Gastrocnemius medialis (tissue), 4 donors: ENCODE results near the gene FMNL3. TPM values are rescaled to one million over a fixed set of nuclear protein-coding genes. Genes with fewer than 3 reads are reported as not detected.
"Not testable (repeated sequence)": the region's sequence is repeated elsewhere in the genome, so short reads cannot be mapped to it uniquely, and the experiment has no call there.

Source experiments
- ATAC-seq, 2 donors: fragments of 150-250 bp; one replicate each; pipeline ENCODE4 v1.9.1; 2016
- DNase-seq, 2 donors: peaks; one replicate each; pipeline ENCODE4 v3.0.0-alpha.2; 2019
- H3K27ac ChIP-seq, 4 donors: fragments of 200-600 bp; sonication (generic); 1 replicate in 1 of 4; 2 replicates in 3 of 4; pipeline ENCODE4 v1.5.1; 2016 to 2018; ENCODE audit warnings: mild to moderate bottlenecking in 2 of 4, moderate library complexity in 1 of 4
- H3K27me3 ChIP-seq, 3 donors: fragments of 200-600 bp; sonication (generic) in 2 of 3; 1 replicate in 1 of 3; 2 replicates in 2 of 3; pipeline versions ENCODE4 v1.5.1 to v1.6.0; 2016 to 2019; ENCODE audit warnings: mild to moderate bottlenecking in 1 of 3, moderate library complexity in 1 of 3
- H3K36me3 ChIP-seq, 2 donors: fragments of 200-600 bp; sonication (generic) in 1 of 2; one replicate each; pipeline ENCODE4 v1.5.1; 2017 to 2018
- H3K4me1 ChIP-seq, 2 donors: fragments of 200-600 bp; sonication (generic) in 1 of 2; one replicate each; pipeline ENCODE4 v1.5.1; 2016 to 2017; ENCODE audit warnings: mild to moderate bottlenecking in 2 of 2
- H3K4me3 ChIP-seq, 4 donors: fragments of 200-600 bp; sonication (generic) in 3 of 4; 1 replicate in 1 of 4; 2 replicates in 3 of 4; pipeline ENCODE4 v1.5.1; 2016 to 2019; ENCODE audit warnings: mild to moderate bottlenecking in 2 of 4
- H3K9me3 ChIP-seq, 3 donors: fragments of 200-600 bp; sonication (generic) in 2 of 3; 1 replicate in 1 of 3; 2 replicates in 2 of 3; pipeline ENCODE4 v1.5.1; 2016 to 2019
- CTCF ChIP-seq, 5 experiments: fragments of 450-650 bp in 3 of 5; fragments of 200-600 bp in 2 of 5; sonication (generic) in 2 of 5; IDR thresholded peaks in 4 of 5; conservative IDR thresholded peaks in 1 of 5; 1 replicate in 4 of 5; 2 replicates in 1 of 5; pipeline ENCODE4 v1.5.1; 2016 to 2019; ENCODE audit warnings: antibody characterized with exemption in 5 of 5, mild to moderate bottlenecking in 3 of 5, moderate library complexity in 3 of 5
- POLR2A ChIP-seq, 2 donors: fragments of 450-650 bp; IDR thresholded peaks; one replicate each; pipeline ENCODE4 v1.6.1; 2017; ENCODE audit warnings: antibody characterized with exemption in 2 of 2, mild to moderate bottlenecking in 2 of 2, moderate library complexity in 2 of 2
- in situ Hi-C, 4 donors: fragments of 200-750 bp; cut with MboI; loops; one replicate each; pipeline versions ENCODE4 v1.15.0 to v1.8.0; 2017; ENCODE audit warnings: low sequenced_read_pairs in 4 of 4
- intact Hi-C: fragments of 100-400 bp; cut with DNase I; formaldehyde crosslinking; loops from one replicate; pipeline ENCODE4 v1.15.1; 2023; ENCODE audit warnings: low total_unique reads
- total RNA-seq, 4 donors: library from RNA; depleted of rRNA; stranded (reverse); fragments of >200 nt; gene quantifications; one replicate each; pipeline versions ENCODE4 v1.1.0 to v1.2.3, GENCODE V29; 2016

Gene FMNL3
- total RNA-seq, 4 donors from 2014 or later, result 2.0 to 5.5 (median 4.9) TPM

- intact Hi-C loops, result no loop called here
- Histone ChIP-seq H3K9me3 (no peaks in the 10 kb centered on the region), H3K4me3 (peak overlapping the region in 1 of 4 donors; percentile 8), H3K4me1 (peaks cover 89 to 98% of the 10 kb centered on the region in 2 donors), H3K27me3 (no peaks in the 10 kb centered on the region), H3K36me3 (peaks cover 0 to 7% of the 10 kb centered on the region in 2 donors), H3K27ac (peak overlapping the region; percentile 60 to 73 (median 70))
- no peak for TF ChIP-seq CTCF (IDR thresholded peaks at IDR 0.05 in 4 of 5, conservative IDR thresholded peaks at IDR 0.05 in 1 of 5)
- TF ChIP-seq POLR2A (IDR thresholded peaks at IDR 0.05), result no peak
- in situ Hi-C loops, result no loop called here
- DNase-seq (no peak), ATAC-seq (no peak)
Measured at GRCh38 chr12:49748306-49748705, 41.1 kb upstream of the FMNL3 start.

- ATAC-seq (no peak), DNase-seq (no peak)
- Histone ChIP-seq H3K27ac (peak overlapping the region; percentile 13 to 100 (median 97)), H3K27me3 (no peaks in the 10 kb centered on the region), H3K4me3 (no peak overlapping the region), H3K36me3 (no peaks in the 10 kb centered on the region), H3K4me1 (peaks cover 60 to 69% of the 10 kb centered on the region in 2 donors), H3K9me3 (no peaks in the 10 kb centered on the region)
- intact Hi-C loops (loop anchor here (5.0 kb wide), 2 partner anchors 83 to 368 kb away; partner anchors contain the start of genes COX14 and NCKAP5L), in situ Hi-C loops (no loop called here)
- TF ChIP-seq POLR2A (IDR thresholded peaks at IDR 0.05) (no peak), CTCF (IDR thresholded peaks at IDR 0.05 in 4 of 5, conservative IDR thresholded peaks at IDR 0.05 in 1 of 5) (no peak)
Measured at GRCh38 chr12:49744363-49744885, 37.2 kb upstream of the FMNL3 start.

- H3K27me3 ChIP-seq, result no peaks in the 10 kb centered on the region
- intact Hi-C loops (loop anchor here (1.0 to 5.0 kb wide), 3 partner anchors 35 to 370 kb away; partner anchors contain the start of genes COX14, FMNL3 and NCKAP5L), in situ Hi-C loops (no loop called here)
- peaks cover 38 to 47% of the 10 kb centered on the region in 2 donors for H3K4me1 ChIP-seq
- ATAC-seq (peak; percentile 55 to 63), DNase-seq (peak; percentile 82 to 87)
- peak overlapping the region; percentile 97 to 100 (median 98) for H3K27ac ChIP-seq
- H3K36me3 ChIP-seq, result no peaks in the 10 kb centered on the region
- TF ChIP-seq POLR2A (IDR thresholded peaks at IDR 0.05), result peak in 1 of 2 donors; percentile 5
- TF ChIP-seq CTCF (IDR thresholded peaks at IDR 0.05 in 4 of 5, conservative IDR thresholded peaks at IDR 0.05 in 1 of 5), result no peak
- H3K4me3 ChIP-seq, result peak overlapping the region; percentile 80 to 100 (median 88)
- no peaks in the 10 kb centered on the region for H3K9me3 ChIP-seq
Measured at GRCh38 chr12:49741882-49742620, 34.8 kb upstream of the FMNL3 start.

- no peaks in the 10 kb centered on the region for H3K27me3 ChIP-seq
- peak within 1 kb of the TSS; percentile 97 to 100 (median 98) for H3K27ac ChIP-seq
- H3K36me3 ChIP-seq, result no peaks in the 10 kb centered on the region
- intact Hi-C loops, result loop anchor here (1.0 to 5.0 kb wide), 3 partner anchors 34 to 371 kb away; partner anchors contain the start of genes COX14, FMNL3 and NCKAP5L
- H3K9me3 ChIP-seq, result no peaks in the 10 kb centered on the region
- peak; percentile 91 to 98 (median 95) for TF ChIP-seq CTCF (IDR thresholded peaks at IDR 0.05 in 4 of 5, conservative IDR thresholded peaks at IDR 0.05 in 1 of 5)
- peak; percentile 98 to 99 for TF ChIP-seq POLR2A (IDR thresholded peaks at IDR 0.05)
- in situ Hi-C loops, result no loop called here
- H3K4me1 ChIP-seq, result peaks cover 31 to 38% of the 10 kb centered on the region in 2 donors
- peak; percentile 98 to 99 for ATAC-seq
- DNase-seq, result peak; percentile 100
- H3K4me3 ChIP-seq, result peak within 1 kb of the TSS; percentile 80 to 100 (median 88)
Measured at GRCh38 chr12:49740930-49741881, 34.0 kb upstream of the FMNL3 start, which contains the start of gene TMBIM6. Gene TMBIM6, plus strand, starts transcription at chr12:49741557. Its CDS starts 10,937 bp downstream, at chr12:49752494.

GRCh38 chr12:49740277-49740676, 33.1 kb upstream of the FMNL3 start:
- intact Hi-C loops, result loop anchor here (5.0 kb wide), 2 partner anchors 87 to 372 kb away; partner anchors contain the start of genes COX14 and NCKAP5L
- ATAC-seq, H3K36me3 ChIP-seq, in situ Hi-C loops, H3K9me3 ChIP-seq, H3K4me3 ChIP-seq, H3K27me3 ChIP-seq, DNase-seq: not testable (repeated sequence)
- Histone ChIP-seq H3K27ac (peak overlapping the region in 2 of 4 donors; percentile 84 to 100), H3K4me1 (peaks cover 24 to 30% of the 10 kb centered on the region in 2 donors)

- intact Hi-C loops, ATAC-seq, H3K4me3 ChIP-seq, H3K36me3 ChIP-seq, DNase-seq, H3K27ac ChIP-seq, H3K27me3 ChIP-seq, in situ Hi-C loops, H3K9me3 ChIP-seq: not testable (repeated sequence)
- H3K4me1 ChIP-seq, result peaks cover 12 to 15% of the 10 kb centered on the region in 2 donors
Measured at GRCh38 chr12:49738721-49739120, 31.5 kb upstream of the FMNL3 start.
